Loucy (cell line): ENCODE results near the gene MPP3.

Source experiments
- H2AFZ ChIP-seq: fragments of 200-600 bp; sonication (generic); 2 replicates; pipeline ENCODE4 v1.6.0; 2016; ENCODE audit warnings: antibody characterized with exemption, mild to moderate bottlenecking, low read length, moderate library complexity
- H3F3A ChIP-seq: fragments of 200-600 bp; 2 replicates; pipeline ENCODE4 v1.6.0; 2016; ENCODE audit warnings: antibody characterized with exemption, low read depth, mild to moderate bottlenecking
- H3K27me3 ChIP-seq: fragments of 200-600 bp; sonication (generic); 2 replicates; pipeline ENCODE4 v1.6.1; 2014; ENCODE audit warnings: low read length, mild to moderate bottlenecking; ENCODE audit not compliant: insufficient read depth, poor library complexity, severe bottlenecking
- H3K36me3 ChIP-seq: fragments of 200-600 bp; sonication (generic); 2 replicates; pipeline ENCODE4 v1.6.1; 2016; ENCODE audit warnings: low read length; ENCODE audit not compliant: insufficient read depth
- H3K4me1 ChIP-seq: fragments of 200-600 bp; sonication (generic); 2 replicates; pipeline ENCODE4 v1.5.1; 2014; ENCODE audit warnings: low read length, mild to moderate bottlenecking; ENCODE audit not compliant: insufficient read depth, poor library complexity, severe bottlenecking
- H3K4me2 ChIP-seq: fragments of 200-600 bp; sonication (generic); 2 replicates; pipeline ENCODE4 v1.6.0; 2014; ENCODE audit warnings: antibody characterized with exemption, low read length, low read depth, mild to moderate bottlenecking; ENCODE audit not compliant: poor library complexity, severe bottlenecking
- H3K4me3 ChIP-seq: fragments of 200-600 bp; sonication (generic); 2 replicates; pipeline ENCODE4 v1.5.1; 2014; ENCODE audit warnings: low read length, mild to moderate bottlenecking, mixed read lengths; ENCODE audit not compliant: poor library complexity, severe bottlenecking
- H3K79me2 ChIP-seq: fragments of 200-600 bp; sonication (generic); 2 replicates; pipeline ENCODE4 v1.6.1; 2014; ENCODE audit warnings: low read length; ENCODE audit not compliant: insufficient read depth
- H3K9ac ChIP-seq: fragments of 200-600 bp; sonication (generic); 2 replicates; pipeline ENCODE4 v1.6.0; 2014; ENCODE audit warnings: mild to moderate bottlenecking, low read depth, low read length, moderate library complexity; ENCODE audit not compliant: poor library complexity, severe bottlenecking
- H3K9me2 ChIP-seq: fragments of 200-600 bp; sonication (generic); replicated peaks from 2 replicates; pipeline ENCODE4 v1.6.1; 2016; ENCODE audit warnings: low read depth, low read length, mixed read lengths
- H3K9me3 ChIP-seq: fragments of 200-600 bp; sonication (generic); 2 replicates; pipeline ENCODE4 v1.6.1; 2014; ENCODE audit warnings: mild to moderate bottlenecking, antibody characterized with exemption, low read length, low read depth; ENCODE audit not compliant: insufficient read depth
- H4K20me1 ChIP-seq: fragments of 200-600 bp; sonication (generic); 2 replicates; pipeline ENCODE4 v1.6.0; 2014; ENCODE audit warnings: antibody characterized with exemption, low read length, mild to moderate bottlenecking; ENCODE audit not compliant: insufficient read depth, poor library complexity, severe bottlenecking
- EZH2phosphoT487 ChIP-seq: fragments of 200-600 bp; IDR thresholded peaks from 2 replicates; pipeline ENCODE4 v1.6.1; 2018; ENCODE audit warnings: antibody characterized with exemption, mild to moderate bottlenecking, moderate library complexity, borderline replicate concordance
- TF ChIP-seq, protein P1 (sequence below): fragments of 200-600 bp; sonication (generic); conservative IDR thresholded peaks from 2 replicates; pipeline ENCODE4 v1.5.1; 2014; ENCODE audit warnings: mild to moderate bottlenecking, antibody characterized with exemption, low read length

MPP3 gene

DNA sequence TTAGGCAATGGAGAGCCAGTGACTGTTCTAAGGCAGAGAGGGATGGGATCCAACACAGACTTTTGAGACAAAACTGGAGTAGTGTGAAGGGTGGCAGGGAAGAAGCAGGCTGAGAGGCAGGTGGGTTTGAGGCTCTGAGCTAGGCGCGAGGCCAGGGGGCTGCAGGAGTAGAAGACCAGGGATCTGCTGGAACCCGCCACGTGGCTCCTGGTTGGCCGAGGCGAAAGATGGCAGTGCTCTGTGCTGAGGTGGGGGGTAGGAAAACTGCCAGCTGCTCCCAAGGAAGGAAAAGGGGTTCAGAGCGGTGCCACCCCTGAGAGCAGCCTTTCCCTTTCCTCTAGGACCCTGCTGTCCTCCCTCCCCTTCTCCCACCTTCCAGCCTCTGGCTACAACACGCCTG lies 19.6 kb upstream of the MPP3 start:
- no peak overlapping the region for H3K9ac ChIP-seq
- no peak for TF ChIP-seq EZH2phosphoT487
- TF ChIP-seq, protein P1, sequence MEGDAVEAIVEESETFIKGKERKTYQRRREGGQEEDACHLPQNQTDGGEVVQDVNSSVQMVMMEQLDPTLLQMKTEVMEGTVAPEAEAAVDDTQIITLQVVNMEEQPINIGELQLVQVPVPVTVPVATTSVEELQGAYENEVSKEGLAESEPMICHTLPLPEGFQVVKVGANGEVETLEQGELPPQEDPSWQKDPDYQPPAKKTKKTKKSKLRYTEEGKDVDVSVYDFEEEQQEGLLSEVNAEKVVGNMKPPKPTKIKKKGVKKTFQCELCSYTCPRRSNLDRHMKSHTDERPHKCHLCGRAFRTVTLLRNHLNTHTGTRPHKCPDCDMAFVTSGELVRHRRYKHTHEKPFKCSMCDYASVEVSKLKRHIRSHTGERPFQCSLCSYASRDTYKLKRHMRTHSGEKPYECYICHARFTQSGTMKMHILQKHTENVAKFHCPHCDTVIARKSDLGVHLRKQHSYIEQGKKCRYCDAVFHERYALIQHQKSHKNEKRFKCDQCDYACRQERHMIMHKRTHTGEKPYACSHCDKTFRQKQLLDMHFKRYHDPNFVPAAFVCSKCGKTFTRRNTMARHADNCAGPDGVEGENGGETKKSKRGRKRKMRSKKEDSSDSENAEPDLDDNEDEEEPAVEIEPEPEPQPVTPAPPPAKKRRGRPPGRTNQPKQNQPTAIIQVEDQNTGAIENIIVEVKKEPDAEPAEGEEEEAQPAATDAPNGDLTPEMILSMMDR: no peak
- H3K27me3 ChIP-seq: no peaks in the 10 kb centered on the region
- H3K9me3 ChIP-seq: no peaks in the 10 kb centered on the region
- H3K36me3 ChIP-seq: no peaks in the 10 kb centered on the region
- no peak overlapping the region for H3K4me2 ChIP-seq
- H3K4me1 ChIP-seq: no peaks in the 10 kb centered on the region
- H3K4me3 ChIP-seq: no peak overlapping the region
- H4K20me1 ChIP-seq: no peaks in the 10 kb centered on the region
- H3K79me2 ChIP-seq: no peaks in the 10 kb centered on the region
- H3F3A ChIP-seq: no peaks in the 10 kb centered on the region
- H2AFZ ChIP-seq: no peak overlapping the region
- H3K9me2 ChIP-seq: no peaks in the 10 kb centered on the region

DNA sequence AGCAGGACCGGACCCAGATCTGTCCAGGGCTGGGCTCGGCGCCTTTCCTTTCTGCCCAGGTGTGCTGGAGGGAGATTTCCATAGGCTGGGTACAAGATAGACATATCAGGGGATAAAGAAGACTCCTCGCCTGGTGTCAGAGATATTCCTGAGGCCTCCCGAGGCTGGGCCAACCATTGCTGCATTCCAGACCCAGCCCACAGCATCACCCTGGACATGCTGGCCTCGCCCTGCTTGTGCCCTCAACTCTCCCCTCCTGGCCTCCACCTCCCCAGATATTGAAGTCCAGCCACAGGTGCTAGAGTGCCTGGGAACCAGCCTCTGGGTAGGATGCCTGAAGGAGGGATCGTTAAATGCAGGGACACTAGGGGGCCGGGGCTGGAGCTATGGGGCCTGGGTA lies 16.2 kb upstream of the MPP3 start:
- Histone ChIP-seq H3K9me3 (no peaks in the 10 kb centered on the region), H2AFZ (no peak overlapping the region), H3K79me2 (no peaks in the 10 kb centered on the region), H3K9ac (no peak overlapping the region), H3K9me2 (no peaks in the 10 kb centered on the region), H3K27me3 (no peaks in the 10 kb centered on the region), H4K20me1 (no peaks in the 10 kb centered on the region), H3K4me2 (no peak overlapping the region), H3K4me1 (no peaks in the 10 kb centered on the region), H3F3A (no peaks in the 10 kb centered on the region), H3K4me3 (no peak overlapping the region), H3K36me3 (no peaks in the 10 kb centered on the region)
- TF ChIP-seq EZH2phosphoT487: no peak
- TF ChIP-seq, protein P1: no peak

DNA sequence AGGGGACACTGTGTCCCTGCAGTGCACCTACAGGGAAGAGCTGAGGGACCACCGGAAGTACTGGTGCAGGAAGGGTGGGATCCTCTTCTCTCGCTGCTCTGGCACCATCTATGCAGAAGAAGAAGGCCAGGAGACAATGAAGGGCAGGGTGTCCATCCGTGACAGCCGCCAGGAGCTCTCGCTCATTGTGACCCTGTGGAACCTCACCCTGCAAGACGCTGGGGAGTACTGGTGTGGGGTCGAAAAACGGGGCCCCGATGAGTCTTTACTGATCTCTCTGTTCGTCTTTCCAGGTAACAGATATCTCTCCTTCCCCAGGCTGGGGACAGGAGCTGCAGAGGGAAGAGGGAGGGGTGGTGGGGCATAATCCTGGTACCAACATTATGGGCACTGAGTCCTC lies 15.7 kb upstream of the MPP3 start:
- Histone ChIP-seq H3K9ac (no peak overlapping the region), H3K36me3 (no peaks in the 10 kb centered on the region), H3K4me1 (no peaks in the 10 kb centered on the region), H3K4me3 (no peak overlapping the region), H3K79me2 (no peaks in the 10 kb centered on the region), H2AFZ (no peak overlapping the region), H3K4me2 (no peak overlapping the region), H3F3A (no peaks in the 10 kb centered on the region), H3K9me3 (no peaks in the 10 kb centered on the region), H4K20me1 (no peaks in the 10 kb centered on the region), H3K9me2 (no peaks in the 10 kb centered on the region), H3K27me3 (no peaks in the 10 kb centered on the region)
- TF ChIP-seq, protein P1: no peak
- no peak for TF ChIP-seq EZH2phosphoT487
